NCI-H774 (cell line): Measurements from ENCODE around the gene INPPL1.
"Not testable (repeated sequence)": the region's sequence is repeated elsewhere in the genome, so short reads cannot be mapped to it uniquely, and the experiment has no call there.

Experiments used
- DNase-seq: peaks from one replicate; lab custom pipeline; 2025; lab: John Stamatoyannopoulos, UW

Gene INPPL1, protein sequence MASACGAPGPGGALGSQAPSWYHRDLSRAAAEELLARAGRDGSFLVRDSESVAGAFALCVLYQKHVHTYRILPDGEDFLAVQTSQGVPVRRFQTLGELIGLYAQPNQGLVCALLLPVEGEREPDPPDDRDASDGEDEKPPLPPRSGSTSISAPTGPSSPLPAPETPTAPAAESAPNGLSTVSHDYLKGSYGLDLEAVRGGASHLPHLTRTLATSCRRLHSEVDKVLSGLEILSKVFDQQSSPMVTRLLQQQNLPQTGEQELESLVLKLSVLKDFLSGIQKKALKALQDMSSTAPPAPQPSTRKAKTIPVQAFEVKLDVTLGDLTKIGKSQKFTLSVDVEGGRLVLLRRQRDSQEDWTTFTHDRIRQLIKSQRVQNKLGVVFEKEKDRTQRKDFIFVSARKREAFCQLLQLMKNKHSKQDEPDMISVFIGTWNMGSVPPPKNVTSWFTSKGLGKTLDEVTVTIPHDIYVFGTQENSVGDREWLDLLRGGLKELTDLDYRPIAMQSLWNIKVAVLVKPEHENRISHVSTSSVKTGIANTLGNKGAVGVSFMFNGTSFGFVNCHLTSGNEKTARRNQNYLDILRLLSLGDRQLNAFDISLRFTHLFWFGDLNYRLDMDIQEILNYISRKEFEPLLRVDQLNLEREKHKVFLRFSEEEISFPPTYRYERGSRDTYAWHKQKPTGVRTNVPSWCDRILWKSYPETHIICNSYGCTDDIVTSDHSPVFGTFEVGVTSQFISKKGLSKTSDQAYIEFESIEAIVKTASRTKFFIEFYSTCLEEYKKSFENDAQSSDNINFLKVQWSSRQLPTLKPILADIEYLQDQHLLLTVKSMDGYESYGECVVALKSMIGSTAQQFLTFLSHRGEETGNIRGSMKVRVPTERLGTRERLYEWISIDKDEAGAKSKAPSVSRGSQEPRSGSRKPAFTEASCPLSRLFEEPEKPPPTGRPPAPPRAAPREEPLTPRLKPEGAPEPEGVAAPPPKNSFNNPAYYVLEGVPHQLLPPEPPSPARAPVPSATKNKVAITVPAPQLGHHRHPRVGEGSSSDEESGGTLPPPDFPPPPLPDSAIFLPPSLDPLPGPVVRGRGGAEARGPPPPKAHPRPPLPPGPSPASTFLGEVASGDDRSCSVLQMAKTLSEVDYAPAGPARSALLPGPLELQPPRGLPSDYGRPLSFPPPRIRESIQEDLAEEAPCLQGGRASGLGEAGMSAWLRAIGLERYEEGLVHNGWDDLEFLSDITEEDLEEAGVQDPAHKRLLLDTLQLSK

GRCh38 chr11:72224564-72225410 is at the start of gene INPPL1:
Gene INPPL1 (plus strand): TSS chr11:72224767. CDS start chr11:72224985, 218 bp downstream.
- DNase-seq, result no peak

DNA sequence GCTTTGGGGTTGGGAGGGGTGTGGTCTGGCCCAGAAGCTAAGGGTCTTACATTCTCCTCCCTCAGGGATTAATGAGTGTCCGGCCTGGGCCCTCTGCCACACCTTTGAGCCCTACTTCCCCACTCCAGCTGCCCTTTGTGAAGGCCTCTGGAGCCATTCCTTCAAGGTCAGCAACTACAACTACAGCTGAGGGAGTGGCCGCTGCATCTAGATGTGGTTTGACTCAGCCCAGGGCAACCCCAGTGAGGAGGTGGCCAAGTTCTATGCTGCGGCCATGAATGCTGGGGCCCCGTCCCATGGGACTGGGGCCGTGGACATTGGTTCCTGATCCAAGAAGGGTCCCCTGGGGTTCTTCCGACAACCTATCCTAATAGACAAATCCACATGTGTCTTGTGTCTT is 46.9 kb upstream of the INPPL1 start:
- DNase-seq, result no peak

- no peak for DNase-seq
Measured at GRCh38 chr11:72179049-72179803, 45.3 kb upstream of the INPPL1 start.

DNA sequence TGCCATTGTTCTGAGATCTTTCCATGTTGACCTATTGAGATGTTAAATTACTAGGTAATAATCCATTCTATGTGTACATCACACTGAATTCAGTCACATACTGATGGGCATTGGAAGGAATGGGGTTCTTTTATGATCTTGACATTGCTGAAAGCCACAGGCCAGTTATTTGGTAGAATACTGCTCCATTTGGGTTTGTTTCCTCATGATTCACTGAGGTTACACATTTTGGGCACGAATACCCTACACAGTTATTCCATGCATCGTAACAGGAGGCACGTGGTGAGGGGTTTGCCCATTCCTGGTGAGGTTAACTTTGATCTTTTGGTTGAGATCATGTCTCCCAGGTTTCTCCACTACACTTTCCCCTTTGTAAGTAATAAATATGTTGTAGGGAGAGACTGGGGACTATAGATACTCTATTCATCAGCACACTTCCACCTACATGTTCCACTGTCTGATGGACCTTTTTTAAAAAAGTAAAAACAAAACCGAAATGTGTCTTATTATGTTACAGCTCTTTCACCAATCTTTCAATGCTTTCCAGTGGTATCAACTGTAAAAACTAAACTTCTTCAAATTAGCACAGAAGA is 44.7 kb upstream of the INPPL1 start:
- no peak for DNase-seq

- not testable (repeated sequence) for DNase-seq
Measured at GRCh38 chr11:72180892-72181552, 43.5 kb upstream of the INPPL1 start.

GRCh38 chr11:72181553-72181958 is 43.0 kb upstream of the INPPL1 start:
- DNase-seq, result not testable (repeated sequence)

GRCh38 chr11:72188267-72188666 is 36.3 kb upstream of the INPPL1 start:
- no peak for DNase-seq

DNA sequence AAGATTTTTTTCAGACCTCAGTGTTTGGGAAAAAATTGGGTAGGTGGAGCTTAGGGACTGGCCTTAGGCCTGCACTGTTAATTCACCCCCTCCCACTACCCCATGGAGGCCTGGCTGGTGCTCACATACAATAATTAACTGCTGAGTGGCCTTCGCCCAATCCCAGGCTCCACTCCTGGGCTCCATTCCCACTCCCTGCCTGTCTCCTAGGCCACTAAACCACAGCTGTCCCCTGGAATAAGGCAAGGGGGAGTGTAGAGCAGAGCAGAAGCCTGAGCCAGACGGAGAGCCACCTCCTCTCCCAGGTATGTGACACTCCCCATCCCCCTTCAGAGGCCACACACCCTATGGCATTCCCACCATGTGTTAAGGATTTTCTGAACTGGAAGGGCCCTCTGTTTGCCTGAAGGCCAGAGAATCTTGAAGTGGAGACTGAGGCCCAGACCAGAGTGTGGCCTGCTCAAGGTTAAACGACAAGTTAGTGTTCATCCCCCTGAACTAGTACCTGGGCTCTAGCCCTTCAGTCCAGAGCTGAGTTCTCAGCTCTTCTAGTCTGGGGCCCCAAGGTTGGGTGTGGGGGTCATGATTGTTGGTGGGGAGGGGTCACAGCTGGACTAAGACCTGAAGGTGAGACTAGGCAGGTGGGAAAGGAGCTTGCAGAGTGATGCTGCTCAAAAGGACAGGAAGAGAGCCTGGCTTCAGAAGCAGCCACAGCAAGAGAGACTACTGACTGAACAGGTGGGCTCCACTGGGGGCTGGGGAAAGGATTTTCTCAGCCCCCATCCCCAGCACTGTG is 34.9 kb upstream of the INPPL1 start:
- peak; percentile 34 for DNase-seq

- no peak for DNase-seq
Measured at GRCh38 chr11:72190631-72191071, 33.9 kb upstream of the INPPL1 start.

DNA sequence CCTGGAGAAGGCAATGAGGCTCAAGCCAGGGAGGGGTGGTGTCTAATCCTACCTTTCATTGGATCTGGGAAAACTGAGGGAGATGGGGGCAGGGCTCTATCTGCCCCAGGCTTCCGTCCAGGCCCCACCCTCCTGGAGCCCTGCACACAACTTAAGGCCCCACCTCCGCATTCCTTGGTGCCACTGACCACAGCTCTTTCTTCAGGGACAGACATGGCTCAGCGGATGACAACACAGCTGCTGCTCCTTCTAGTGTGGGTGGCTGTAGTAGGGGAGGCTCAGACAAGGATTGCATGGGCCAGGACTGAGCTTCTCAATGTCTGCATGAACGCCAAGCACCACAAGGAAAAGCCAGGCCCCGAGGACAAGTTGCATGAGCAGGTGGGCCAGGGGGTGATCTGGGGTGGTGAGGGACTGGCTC is 32.6 kb upstream of the INPPL1 start, which contains the start of gene FOLR1:
Gene FOLR1 (plus strand): TSS at position 180 of the 421 bp plus-strand sequence. CDS start 34 bp downstream, at position 214.
- no peak for DNase-seq

DNA sequence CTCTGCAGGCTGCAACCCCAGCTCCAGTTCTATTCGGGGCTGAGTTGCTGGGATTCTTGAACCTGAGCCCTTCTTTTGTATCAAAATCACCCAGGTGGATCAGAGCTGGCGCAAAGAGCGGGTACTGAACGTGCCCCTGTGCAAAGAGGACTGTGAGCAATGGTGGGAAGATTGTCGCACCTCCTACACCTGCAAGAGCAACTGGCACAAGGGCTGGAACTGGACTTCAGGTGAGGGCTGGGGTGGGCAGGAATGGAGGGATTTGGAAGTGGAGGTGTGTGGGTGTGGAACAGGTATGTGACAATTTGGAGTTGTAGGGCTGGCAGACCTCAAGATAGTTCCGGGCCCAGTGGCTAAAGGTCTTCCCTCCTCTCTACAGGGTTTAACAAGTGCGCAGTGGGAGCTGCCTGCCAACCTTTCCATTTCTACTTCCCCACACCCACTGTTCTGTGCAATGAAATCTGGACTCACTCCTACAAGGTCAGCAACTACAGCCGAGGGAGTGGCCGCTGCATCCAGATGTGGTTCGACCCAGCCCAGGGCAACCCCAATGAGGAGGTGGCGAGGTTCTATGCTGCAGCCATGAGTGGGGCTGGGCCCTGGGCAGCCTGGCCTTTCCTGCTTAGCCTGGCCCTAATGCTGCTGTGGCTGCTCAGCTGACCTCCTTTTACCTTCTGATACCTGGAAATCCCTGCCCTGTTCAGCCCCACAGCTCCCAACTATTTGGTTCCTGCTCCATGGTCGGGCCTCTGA is 28.9 kb upstream of the INPPL1 start:
- no peak for DNase-seq

GRCh38 chr11:72201445-72201844 is 23.1 kb upstream of the INPPL1 start:
- not testable (repeated sequence) for DNase-seq

DNA sequence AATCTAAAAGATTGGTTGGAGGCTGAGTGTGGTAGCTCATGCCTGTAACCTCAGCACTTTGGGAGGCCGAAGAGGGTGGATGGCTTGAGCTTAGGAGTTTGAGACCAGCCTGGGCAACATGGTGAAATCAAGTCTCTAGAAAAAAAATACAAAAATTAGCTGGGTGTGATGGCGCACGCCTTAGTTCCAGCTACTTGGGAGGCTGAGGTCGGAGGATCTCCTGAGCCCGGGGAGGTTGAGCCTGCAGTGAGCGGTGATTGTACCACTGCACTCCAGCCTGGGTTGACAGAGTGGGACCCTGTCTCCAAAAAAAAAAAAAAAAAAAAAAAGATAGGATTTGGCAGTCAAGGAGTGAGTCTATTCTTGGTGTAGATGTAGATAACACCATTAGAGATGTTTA is 22.0 kb upstream of the INPPL1 start:
- no peak for DNase-seq

- DNase-seq, result no peak
Measured at GRCh38 chr11:72203163-72203562, 21.4 kb upstream of the INPPL1 start.

- no peak for DNase-seq
Measured at GRCh38 chr11:72204886-72205285, 19.7 kb upstream of the INPPL1 start.

GRCh38 chr11:72206794-72207193 is 17.8 kb upstream of the INPPL1 start:
- DNase-seq, result not testable (repeated sequence)

DNA sequence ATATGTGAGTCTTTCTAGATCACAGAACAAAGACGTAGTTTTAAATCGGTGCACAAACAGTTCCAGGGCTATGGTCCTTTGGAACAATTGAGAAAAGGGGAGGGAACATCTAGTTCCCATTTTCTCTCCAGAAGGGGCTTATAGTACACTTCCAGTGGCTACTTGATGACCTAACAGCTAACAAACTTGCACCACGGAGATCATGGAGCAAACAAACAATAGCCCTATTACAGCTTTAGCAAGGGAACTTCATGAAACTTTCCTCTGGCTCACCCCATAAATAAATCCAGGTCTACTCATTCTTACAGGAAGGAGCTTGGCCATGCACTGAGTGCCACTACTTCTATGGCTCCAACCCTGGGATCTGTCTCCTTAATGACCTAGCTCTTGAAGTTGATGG is 16.3 kb upstream of the INPPL1 start:
- DNase-seq, result no peak

- no peak for DNase-seq
Measured at GRCh38 chr11:72209101-72209500, 15.5 kb upstream of the INPPL1 start.
